Suprapubic skin (tissue), 4 donors: ENCODE data around the gene RNF222. TPM values are rescaled to one million over a fixed set of nuclear protein-coding genes. Genes with fewer than 3 reads are reported as not detected.

Source experiments
- DNase-seq, 2 donors: peaks; one replicate each; pipeline ENCODE4 v3.0.0-alpha.2; 2019; ENCODE audit warnings: low spot score in 2 of 2
- H3K27ac ChIP-seq: fragments of 200-600 bp; sonication (generic); one replicate; pipeline ENCODE4 v1.5.1; 2019
- H3K27me3 ChIP-seq: fragments of 200-600 bp; sonication (generic); one replicate; pipeline ENCODE4 v1.5.1; 2019
- H3K36me3 ChIP-seq: fragments of 200-600 bp; sonication (generic); one replicate; pipeline ENCODE4 v1.5.1; 2019
- H3K4me1 ChIP-seq: fragments of 200-600 bp; sonication (generic); one replicate; pipeline ENCODE4 v1.5.1; 2019
- H3K4me3 ChIP-seq: fragments of 200-600 bp; sonication (generic); one replicate; pipeline ENCODE4 v1.5.1; 2019; ENCODE audit warnings: mild to moderate bottlenecking
- H3K9me3 ChIP-seq: fragments of 200-600 bp; sonication (generic); one replicate; pipeline ENCODE4 v1.5.1; 2019
- CTCF ChIP-seq, 2 donors: fragments of 200-600 bp in 1 of 2; fragments of 450-650 bp in 1 of 2; sonication (generic) in 1 of 2; IDR thresholded peaks; one replicate each; pipeline ENCODE4 v1.5.1; 2016 to 2019; ENCODE audit warnings: antibody characterized with exemption in 2 of 2, mild to moderate bottlenecking in 1 of 2, moderate library complexity in 1 of 2
- EP300 ChIP-seq: sonication (generic); formaldehyde crosslinking; IDR thresholded peaks from one replicate; pipeline ENCODE4 v1.6.1; 2017; ENCODE audit warnings: antibody characterized with exemption
- POLR2A ChIP-seq, 2 donors: fragments of 450-650 bp; IDR thresholded peaks; one replicate each; pipeline ENCODE4 v1.6.1; 2017; ENCODE audit warnings: antibody characterized with exemption in 2 of 2, mild to moderate bottlenecking in 2 of 2, moderate library complexity in 2 of 2
- POLR2AphosphoS5 ChIP-seq, 3 donors: sonication (generic); formaldehyde crosslinking; IDR thresholded peaks; one replicate each; pipeline ENCODE4 v1.6.1; 2017; ENCODE audit warnings: antibody characterized with exemption in 3 of 3
- WGBS: methylation state at CpG from one replicate; pipeline ENCODE4 v1.1.5; 2018; 5-methylcytosine and 5-hydroxymethylcytosine counted together
- total RNA-seq, 4 donors: library from RNA; depleted of rRNA; stranded (reverse); fragments of >200 nt; gene quantifications; one replicate each; pipeline ENCODE4 v1.1.0, GENCODE V29; 2016

RNF222 gene
- total RNA-seq, 4 donors from 2014 or later, result 4.1 to 17.5 (median 8.2) TPM

GRCh38 chr17:8435245-8436168 lies 37.9 kb upstream of the RNF222 start, which contains the start of gene NDEL1:
Gene NDEL1, plus strand, starts transcription at chr17:8435884. Its CDS starts 8,388 bp downstream, at chr17:8444272.
- H3K9me3 ChIP-seq, result no peaks in the 10 kb centered on the region

GRCh38 chr17:8430966-8431365 lies 33.3 kb upstream of the RNF222 start:
- DNase-seq, result peak; percentile 85 to 87
- H3K9me3 ChIP-seq, result no peaks in the 10 kb centered on the region
- no peaks in the 10 kb centered on the region for H3K36me3 ChIP-seq
- H3K27me3 ChIP-seq, result no peaks in the 10 kb centered on the region
- 24% methylated on average over 7 of the region's 7 CpGs for WGBS
- peak overlapping the region; percentile 80 for H3K27ac ChIP-seq
- H3K4me3 ChIP-seq, result no peak overlapping the region
- no peak for TF ChIP-seq CTCF (IDR thresholded peaks at IDR 0.05)
- peak in 1 of 3 donors; percentile 10 for TF ChIP-seq POLR2AphosphoS5 (IDR thresholded peaks at IDR 0.05)
- H3K4me1 ChIP-seq, result peaks cover 20% of the 10 kb centered on the region

More at GRCh38 chr17:8435245-8436168, 37.9 kb upstream of the RNF222 start, which contains the start of gene NDEL1:
- H3K4me3 ChIP-seq, result peak within 1 kb of the TSS; percentile 79
- H3K4me1 ChIP-seq, result peaks cover 39% of the 10 kb centered on the region
- TF ChIP-seq POLR2AphosphoS5 (IDR thresholded peaks at IDR 0.05) (peak; percentile 90 to 98 (median 95)), CTCF (IDR thresholded peaks at IDR 0.05) (no peak), EP300 (no peak), POLR2A (IDR thresholded peaks at IDR 0.05) (peak; percentile 97 to 99)
- WGBS, result 4% methylated on average over 42 of the region's 68 CpGs
- H3K27ac ChIP-seq, result peak within 1 kb of the TSS; percentile 100
- H3K36me3 ChIP-seq, result peaks cover 6% of the 10 kb centered on the region
- H3K27me3 ChIP-seq, result no peaks in the 10 kb centered on the region
- DNase-seq, result peak; percentile 99 to 100

GRCh38 chr17:8426802-8427201 lies 29.2 kb upstream of the RNF222 start:
- no peaks in the 10 kb centered on the region for H3K27me3 ChIP-seq
- TF ChIP-seq POLR2AphosphoS5 (IDR thresholded peaks at IDR 0.05), result no peak
- no peak for TF ChIP-seq POLR2A (IDR thresholded peaks at IDR 0.05)
- TF ChIP-seq CTCF (IDR thresholded peaks at IDR 0.05), result no peak
- TF ChIP-seq EP300, result no peak
- WGBS, result 100% methylated on average over 2 of the region's 3 CpGs

GRCh38 chr17:8426094-8426720 lies 28.6 kb upstream of the RNF222 start:
- 60% methylated on average over 6 of the region's 6 CpGs for WGBS
- H3K9me3 ChIP-seq, result no peaks in the 10 kb centered on the region
- H3K27me3 ChIP-seq, result no peaks in the 10 kb centered on the region
- no peak for TF ChIP-seq CTCF (IDR thresholded peaks at IDR 0.05)
- no peak for TF ChIP-seq POLR2A (IDR thresholded peaks at IDR 0.05)
- no peak for TF ChIP-seq EP300
- TF ChIP-seq POLR2AphosphoS5 (IDR thresholded peaks at IDR 0.05), result no peak
- no peaks in the 10 kb centered on the region for H3K36me3 ChIP-seq
- peak overlapping the region; percentile 68 for H3K27ac ChIP-seq
- no peak for DNase-seq
- peaks cover 10% of the 10 kb centered on the region for H3K4me1 ChIP-seq
- H3K4me3 ChIP-seq, result no peak overlapping the region

More at GRCh38 chr17:8426802-8427201, 29.2 kb upstream of the RNF222 start:
- no peak overlapping the region for H3K4me3 ChIP-seq
- no peak for DNase-seq
- H3K9me3 ChIP-seq, result no peaks in the 10 kb centered on the region
- H3K4me1 ChIP-seq, result peaks cover 14% of the 10 kb centered on the region
- H3K36me3 ChIP-seq, result no peaks in the 10 kb centered on the region
- peak overlapping the region; percentile 68 for H3K27ac ChIP-seq

- 43% methylated on average over 3 of the region's 3 CpGs for WGBS
Observed at GRCh38 chr17:8421571-8421970, 23.9 kb upstream of the RNF222 start.

More at GRCh38 chr17:8421571-8421970, 23.9 kb upstream of the RNF222 start:
- Histone ChIP-seq H3K36me3 (no peaks in the 10 kb centered on the region), H3K27me3 (no peaks in the 10 kb centered on the region), H3K27ac (no peak overlapping the region), H3K4me1 (peaks cover 5% of the 10 kb centered on the region), H3K9me3 (no peaks in the 10 kb centered on the region), H3K4me3 (no peak overlapping the region)
- DNase-seq, result no peak
- TF ChIP-seq POLR2AphosphoS5 (IDR thresholded peaks at IDR 0.05) (no peak), CTCF (IDR thresholded peaks at IDR 0.05) (no peak), EP300 (no peak), POLR2A (IDR thresholded peaks at IDR 0.05) (no peak)
